DND-41 (cell line): ENCODE results near the gene ARL8B.

Source experiments
- ATAC-seq: fragments of 200-7000 bp; cut with Tn5 transposase; 3 replicates; pipeline ENCODE4 v1.9.1; 2021; ENCODE audit warnings: low read depth; ENCODE audit not compliant: insufficient read depth
- DNase-seq: peaks from one replicate; pipeline ENCODE4 v3.0.0-alpha.2; 2020
- H2AFZ ChIP-seq: 2 replicates; pipeline ENCODE4 v1.6.0; 2012; ENCODE audit warnings: low read depth, low read length
- H3K27ac ChIP-seq: 2 replicates; pipeline ENCODE4 v1.5.1; 2012; ENCODE audit warnings: low read length, inconsistent platforms
- H3K27me3 ChIP-seq: fragments of 200-600 bp; sonication (generic); 2 replicates; pipeline ENCODE4 v1.6.0; 2012; ENCODE audit warnings: low read length, mild to moderate bottlenecking, inconsistent platforms; ENCODE audit not compliant: insufficient read depth, poor library complexity
- H3K36me3 ChIP-seq: 2 replicates; pipeline ENCODE4 v1.5.1; 2012; ENCODE audit warnings: low read length, inconsistent platforms; ENCODE audit not compliant: insufficient read depth
- H3K4me1 ChIP-seq: 2 replicates; pipeline ENCODE4 v1.5.1; 2012; ENCODE audit warnings: mild to moderate bottlenecking, low read length; ENCODE audit not compliant: insufficient read depth
- H3K4me2 ChIP-seq: 2 replicates; pipeline ENCODE4 v1.6.0; 2012; ENCODE audit warnings: mild to moderate bottlenecking, moderate library complexity, low read length, inconsistent platforms; ENCODE audit not compliant: insufficient read depth
- H3K4me3 ChIP-seq, 2 experiments: fragments of 200-600 bp in 1 of 2; shearing (Covaris generic) in 1 of 2; 2 replicates each; pipeline ENCODE4 v1.5.1; 2012 to 2016; ENCODE audit warnings: inconsistent platforms in 2 of 2, low read length in 2 of 2, mild to moderate bottlenecking in 2 of 2, low read depth in 1 of 2, moderate library complexity in 1 of 2
- H3K79me2 ChIP-seq: 2 replicates; pipeline ENCODE4 v1.6.0; 2012; ENCODE audit warnings: low read length, inconsistent platforms; ENCODE audit not compliant: insufficient read depth
- H3K9ac ChIP-seq: 2 replicates; pipeline ENCODE4 v1.6.0; 2012; ENCODE audit warnings: low read depth, mild to moderate bottlenecking, inconsistent platforms, low read length, moderate library complexity
- H3K9me3 ChIP-seq: 2 replicates; pipeline ENCODE4 v1.5.1; 2012; ENCODE audit warnings: low read length, moderate library complexity, mild to moderate bottlenecking, inconsistent platforms; ENCODE audit not compliant: insufficient read depth, severe bottlenecking
- H4K20me1 ChIP-seq: 2 replicates; pipeline ENCODE4 v1.6.0; 2012; ENCODE audit warnings: low read length; ENCODE audit not compliant: insufficient read depth
- CTCF ChIP-seq: IDR thresholded peaks from 2 replicates; pipeline ENCODE4 v1.5.1; 2012; ENCODE audit warnings: borderline replicate concordance, low read length, moderate library complexity, mild to moderate bottlenecking; ENCODE audit not compliant: poor library complexity, severe bottlenecking; ENCODE audit errors: extremely low read depth
- EZH2 ChIP-seq: IDR thresholded peaks from 3 replicates; pipeline ENCODE4 v1.6.1; 2012; ENCODE audit warnings: borderline replicate concordance, low read depth, mild to moderate bottlenecking, moderate library complexity, low read length, inconsistent platforms; ENCODE audit not compliant: severe bottlenecking

Gene ARL8B

GRCh38 chr3:5140230-5140621 is 18.1 kb downstream of the ARL8B start:
- DNase-seq: no peak
- ATAC-seq: no peak
- no peaks in the 10 kb centered on the region for H3K9me3 ChIP-seq
- H3K9ac ChIP-seq: no peak overlapping the region
- no peak overlapping the region for H3K4me3 ChIP-seq
- H2AFZ ChIP-seq: no peak overlapping the region
- H3K4me1 ChIP-seq: peaks cover 33% of the 10 kb centered on the region
- no peaks in the 10 kb centered on the region for H3K27me3 ChIP-seq
- peaks cover 36% of the 10 kb centered on the region for H4K20me1 ChIP-seq
- peaks cover 99% of the 10 kb centered on the region for H3K79me2 ChIP-seq
- peaks cover 39% of the 10 kb centered on the region for H3K36me3 ChIP-seq
- TF ChIP-seq CTCF: no peak
- no peak for TF ChIP-seq EZH2
- H3K4me2 ChIP-seq: no peak overlapping the region
- peak overlapping the region; percentile 56 for H3K27ac ChIP-seq

- TF ChIP-seq EZH2 (no peak), CTCF (no peak)
- Histone ChIP-seq H3K4me2 (no peak overlapping the region), H3K27me3 (no peaks in the 10 kb centered on the region), H3K27ac (no peak overlapping the region), H3K4me3 (no peak overlapping the region), H3K36me3 (peaks cover 45% of the 10 kb centered on the region), H3K9ac (no peak overlapping the region), H3K9me3 (peaks cover under 1% of the 10 kb centered on the region), H2AFZ (no peak overlapping the region), H4K20me1 (peaks cover 36% of the 10 kb centered on the region), H3K79me2 (peaks cover 100% of the 10 kb centered on the region), H3K4me1 (peaks cover 32% of the 10 kb centered on the region)
- ATAC-seq: no peak
- DNase-seq: no peak
These were observed 18.7 kb downstream of the ARL8B start for GRCh38 chr3:5140839-5141238.

GRCh38 chr3:5141760-5142159 is 19.7 kb downstream of the ARL8B start:
- Histone ChIP-seq H3K9ac (no peak overlapping the region), H3K36me3 (peaks cover 53% of the 10 kb centered on the region), H3K9me3 (peaks cover 9% of the 10 kb centered on the region), H3K27me3 (no peaks in the 10 kb centered on the region), H3K4me2 (no peak overlapping the region), H3K79me2 (peaks cover 100% of the 10 kb centered on the region), H3K27ac (no peak overlapping the region), H2AFZ (no peak overlapping the region), H3K4me3 (no peak overlapping the region), H4K20me1 (peaks cover 32% of the 10 kb centered on the region), H3K4me1 (peaks cover 23% of the 10 kb centered on the region)
- TF ChIP-seq CTCF (no peak), EZH2 (no peak)
- no peak for DNase-seq
- no peak for ATAC-seq

- Histone ChIP-seq H3K27ac (no peak overlapping the region; the same call in 1 of the 2 replicates), H3K79me2 (peaks cover 100% of the 10 kb centered on the region), H3K4me3 (no peak overlapping the region), H3K36me3 (peaks cover 58% of the 10 kb centered on the region), H4K20me1 (peaks cover 34% of the 10 kb centered on the region), H3K27me3 (no peaks in the 10 kb centered on the region), H3K4me2 (no peak overlapping the region), H3K9me3 (peaks cover 10% of the 10 kb centered on the region), H3K4me1 (peaks cover 8% of the 10 kb centered on the region), H2AFZ (no peak overlapping the region), H3K9ac (no peak overlapping the region)
- ATAC-seq: no peak
- no peak for DNase-seq
- TF ChIP-seq EZH2 (no peak), CTCF (no peak)
These were observed 21.4 kb downstream of the ARL8B start for GRCh38 chr3:5143464-5143863.
